Left cardiac atrium (tissue), 4 donors: Measurements from ENCODE around the gene EGLN2. TPM values are rescaled to one million over a fixed set of nuclear protein-coding genes. Genes with fewer than 3 reads are reported as not detected.
"Not testable (repeated sequence)": the region's sequence is repeated elsewhere in the genome, so short reads cannot be mapped to it uniquely, and the experiment has no call there.

Experiments
- ATAC-seq, 2 donors: fragments of 200-7000 bp; cut with Tn5 transposase; one replicate each; pipeline ENCODE4 v1.9.1; 2020; ENCODE audit warnings: mild to moderate bottlenecking in 2 of 2, moderate library complexity in 2 of 2
- DNase-seq: peaks from one replicate; pipeline ENCODE4 v3.0.0-alpha.2; 2020
- intact Hi-C, 2 donors: fragments of 100-400 bp; cut with DNase I; formaldehyde crosslinking; loops; one replicate each; pipeline versions ENCODE4 v1.14.1 to v1.15.1; 2022 to 2023
- total RNA-seq, 2 donors: library from RNA; stranded (reverse); fragmentation: NEBNext Ultra II Directional; extraction: Animal tissue kit (Norgen Biotek cat#: 25700); gene quantifications; one replicate each; pipeline ENCODE4 v1.2.1, GENCODE V29; 2021
- donor health status: DM: no; HTN: yes; CAD: no.
- donor health status: DM: no; HTN: yes; CAD: no; lungs with severe emphysema.
- donor health status: DM: yes; HTN: yes; CAD: no.
- donor health status: Dilated cardiomyopathy.

The EGLN2 gene
- total RNA-seq, 2 donors from 2014 or later: 66.7 to 67.5 TPM

DNA sequence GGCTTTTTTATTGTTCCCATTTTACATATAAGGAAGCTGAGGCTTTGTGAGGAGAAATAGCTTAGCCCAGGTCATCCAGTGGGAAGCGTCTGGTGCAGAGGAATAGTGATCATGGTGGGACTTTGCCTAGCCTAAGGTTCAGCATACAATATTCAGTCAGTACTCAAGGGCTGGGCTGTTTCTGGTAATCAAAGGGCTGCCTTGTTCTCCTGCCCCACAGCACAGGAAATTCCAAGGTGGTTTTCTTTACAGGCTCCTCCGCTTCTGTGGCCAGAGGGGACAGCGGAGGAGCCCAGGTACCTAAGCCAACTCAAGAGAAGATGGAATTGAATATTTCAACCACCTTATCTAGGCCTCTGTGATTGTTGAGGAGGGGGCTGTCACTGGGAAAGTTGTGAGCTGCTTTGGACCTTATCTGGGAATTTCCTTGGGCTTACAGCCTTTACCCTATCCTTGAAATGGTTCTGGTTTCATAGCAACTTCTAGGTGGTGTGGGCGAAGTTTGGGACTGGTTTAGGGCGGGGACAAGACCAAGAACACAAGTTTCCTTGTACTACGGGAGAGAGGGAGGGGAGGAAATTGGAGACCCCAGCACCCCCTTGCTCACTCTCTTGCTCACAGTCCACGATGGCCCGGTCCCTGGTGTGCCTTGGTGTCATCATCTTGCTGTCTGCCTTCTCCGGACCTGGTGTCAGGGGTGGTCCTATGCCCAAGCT is 23.9 kb upstream of the EGLN2 start, which contains the start of gene MIA:
TSS of gene MIA (plus strand) at position 606 of the 716 bp plus-strand sequence. CDS start at position 628, 22 bp downstream.
- ATAC-seq (no peak), DNase-seq (no peak)
- intact Hi-C loops: no loop called here

DNA sequence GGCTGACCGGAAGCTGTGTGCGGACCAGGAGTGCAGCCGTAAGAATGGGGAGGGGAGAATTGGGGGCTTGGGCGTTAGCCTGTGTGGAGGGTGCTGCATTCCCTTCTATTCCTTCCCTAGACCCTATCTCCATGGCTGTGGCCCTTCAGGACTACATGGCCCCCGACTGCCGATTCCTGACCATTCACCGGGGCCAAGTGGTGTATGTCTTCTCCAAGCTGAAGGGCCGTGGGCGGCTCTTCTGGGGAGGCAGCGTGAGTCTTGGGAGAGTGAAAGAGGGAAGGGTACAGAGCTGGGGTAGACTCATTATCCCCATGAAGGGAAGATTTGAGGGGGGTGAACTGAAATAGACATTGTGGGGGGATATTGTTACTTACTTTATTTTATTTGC is 23.4 kb upstream of the EGLN2 start:
- ATAC-seq (no peak), DNase-seq (no peak)
- intact Hi-C loops: no loop called here

DNA sequence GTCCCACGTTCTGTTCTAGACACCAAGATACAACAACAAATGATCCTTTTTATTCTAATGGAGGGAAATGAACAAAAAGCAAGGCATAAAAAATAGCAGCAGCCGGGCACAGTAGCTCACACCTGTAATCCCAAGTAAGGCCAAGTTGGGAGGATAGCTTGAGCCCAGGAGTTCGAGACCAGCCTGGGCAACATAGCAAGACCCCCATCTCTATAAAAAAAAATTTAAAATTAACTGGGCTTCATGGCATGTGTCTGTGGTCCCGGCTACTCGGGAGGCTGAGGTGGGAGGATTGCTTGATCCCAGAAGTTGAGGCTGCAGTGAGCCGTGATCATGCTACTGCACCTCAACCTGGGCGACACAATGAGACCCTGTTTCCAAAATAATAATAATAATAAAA is 22.6 kb upstream of the EGLN2 start:
- DNase-seq: no peak
- ATAC-seq: no peak
- intact Hi-C loops: no loop called here

DNA sequence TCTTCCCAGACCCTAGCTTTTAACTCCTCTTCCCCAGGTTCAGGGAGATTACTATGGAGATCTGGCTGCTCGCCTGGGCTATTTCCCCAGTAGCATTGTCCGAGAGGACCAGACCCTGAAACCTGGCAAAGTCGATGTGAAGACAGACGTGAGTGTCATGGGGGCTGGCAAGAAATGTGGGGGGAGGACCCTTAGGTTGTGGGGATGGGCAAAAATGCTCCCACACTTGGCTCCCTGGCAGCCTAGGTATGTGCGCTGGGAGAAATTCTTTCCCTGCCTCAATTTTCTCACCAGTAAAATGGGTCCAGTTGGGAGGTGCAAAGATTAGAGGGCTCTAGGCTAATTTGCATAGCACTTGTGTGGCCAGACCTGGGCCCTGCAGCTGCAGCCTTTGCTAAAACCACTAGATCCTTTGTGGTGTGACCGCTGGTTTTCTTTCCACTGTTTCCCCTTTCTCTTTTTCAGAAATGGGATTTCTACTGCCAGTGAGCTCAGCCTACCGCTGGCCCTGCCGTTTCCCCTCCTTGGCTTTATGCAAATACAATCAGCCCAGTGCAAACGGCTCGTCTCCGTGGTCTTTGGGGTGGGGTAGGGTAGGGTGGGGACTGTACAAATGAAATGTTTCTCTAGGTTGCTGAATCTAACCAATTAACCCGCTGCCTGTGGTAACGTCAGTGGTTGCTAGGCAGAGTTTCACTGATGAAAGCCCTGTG is 21.9 kb upstream of the EGLN2 start:
- DNase-seq (peak; percentile 87), ATAC-seq (peak; percentile 83 to 85)
- intact Hi-C loops: no loop called here

DNA sequence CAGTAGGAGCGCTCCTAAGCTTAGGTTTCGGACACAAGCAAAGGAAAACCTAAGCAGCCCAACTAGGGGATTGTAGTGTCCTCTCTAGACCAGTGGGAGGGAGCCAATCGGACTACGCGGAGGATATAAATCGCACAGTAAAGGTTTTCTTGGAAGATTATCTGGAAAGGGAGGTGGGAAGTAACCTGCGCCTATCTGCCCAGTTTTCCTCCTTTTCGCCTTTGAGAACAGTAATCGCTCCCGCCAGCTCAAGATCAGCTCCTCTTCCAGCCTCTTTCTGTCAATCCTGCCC is 21.4 kb upstream of the EGLN2 start:
- ATAC-seq: no peak
- intact Hi-C loops: no loop called here
- DNase-seq: no peak

DNA sequence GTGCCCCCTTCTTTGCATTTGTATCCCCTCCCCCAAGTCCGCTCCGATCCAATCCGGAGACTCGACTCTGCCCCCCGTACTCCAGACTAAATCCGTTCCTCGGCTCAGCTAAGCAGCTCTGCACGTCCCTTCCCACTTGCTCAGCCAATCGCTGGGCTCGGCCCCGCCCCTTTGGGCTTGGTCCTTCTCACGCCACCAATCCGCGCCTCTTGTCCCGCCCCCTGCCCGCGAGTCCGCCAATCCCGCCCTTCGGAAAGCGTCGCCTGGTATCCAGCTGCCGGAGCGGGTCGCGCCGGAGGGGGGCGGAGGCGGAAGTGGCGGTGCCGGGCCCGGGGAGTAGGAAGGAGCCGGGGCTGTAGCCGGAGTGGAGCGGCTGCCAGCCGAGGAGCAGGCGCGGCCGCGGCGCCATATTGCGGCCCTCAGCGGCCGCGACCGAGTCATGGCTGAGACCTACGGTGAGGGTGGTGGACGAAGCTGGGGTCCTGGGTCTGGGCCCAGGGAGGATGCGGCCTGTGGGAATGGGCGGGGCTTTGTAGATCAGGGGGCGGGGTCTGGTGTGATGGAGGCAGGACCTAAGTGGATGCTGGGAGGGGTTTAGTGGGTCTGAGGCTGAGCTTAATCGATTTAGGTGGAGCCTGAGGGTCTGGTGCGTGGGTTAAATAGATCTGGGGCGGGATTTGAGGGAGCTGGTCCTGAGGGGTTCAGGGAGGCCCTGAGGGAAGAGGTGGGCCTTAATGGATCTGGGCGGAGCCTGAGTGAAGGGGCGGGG is 20.9 kb upstream of the EGLN2 start, which contains the start of gene RAB4B:
TSS of gene RAB4B (plus strand) at position 311 of the 769 bp plus-strand sequence. CDS start at position 440, 129 bp downstream.
- intact Hi-C loops: no loop called here
- DNase-seq (peak; percentile 100), ATAC-seq (peak; percentile 95 to 97)

DNA sequence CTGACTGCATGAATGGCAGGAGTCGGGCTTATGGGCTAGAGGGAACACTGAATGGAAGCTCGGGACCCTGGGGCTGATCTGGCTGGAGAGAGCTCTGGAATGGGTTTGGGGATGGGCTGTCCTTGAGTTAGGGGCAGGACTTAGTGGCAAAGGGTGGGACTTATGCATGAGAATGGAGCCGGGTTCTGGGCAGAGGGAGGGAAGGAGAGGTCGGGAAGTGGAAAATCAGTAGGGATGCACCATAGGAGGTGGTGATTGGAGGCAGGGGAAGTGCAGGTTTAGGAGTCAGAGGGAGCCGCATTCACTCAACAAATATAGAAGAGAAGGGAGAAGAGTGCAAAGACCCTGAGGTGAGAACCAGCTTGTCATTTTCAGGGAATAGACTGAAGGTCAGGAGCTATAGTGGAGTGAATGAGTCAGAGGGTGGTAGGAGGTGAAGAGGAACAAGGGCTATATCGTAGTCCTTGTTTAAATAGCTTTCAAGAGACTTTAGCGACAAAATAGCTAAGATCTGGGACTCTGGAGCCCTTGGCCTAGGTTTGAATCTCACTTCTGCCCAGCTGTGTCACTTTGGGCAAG is 20.2 kb upstream of the EGLN2 start:
- ATAC-seq (no peak), DNase-seq (no peak)
- intact Hi-C loops: no loop called here

DNA sequence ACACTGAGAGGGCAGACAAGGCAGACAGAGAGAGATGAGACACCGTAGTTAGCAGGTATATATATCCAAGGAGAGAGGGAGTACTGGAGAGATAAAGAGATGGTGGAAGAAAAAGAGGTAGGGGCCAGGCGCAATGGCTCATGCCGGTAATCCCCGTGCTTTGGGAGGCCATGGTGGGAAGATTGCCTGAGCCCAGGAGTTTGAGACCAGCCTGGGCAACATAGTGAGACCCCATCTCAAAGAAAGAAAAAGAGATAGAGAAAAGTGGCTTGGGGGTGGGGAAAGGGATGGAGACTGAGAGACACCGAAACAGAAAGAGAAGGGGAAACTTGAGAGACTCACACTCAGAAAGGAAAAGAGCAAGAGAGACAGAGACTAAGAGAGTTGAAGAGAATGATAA is 18.4 kb upstream of the EGLN2 start:
- DNase-seq (no peak), ATAC-seq (no peak)
- intact Hi-C loops: no loop called here

DNA sequence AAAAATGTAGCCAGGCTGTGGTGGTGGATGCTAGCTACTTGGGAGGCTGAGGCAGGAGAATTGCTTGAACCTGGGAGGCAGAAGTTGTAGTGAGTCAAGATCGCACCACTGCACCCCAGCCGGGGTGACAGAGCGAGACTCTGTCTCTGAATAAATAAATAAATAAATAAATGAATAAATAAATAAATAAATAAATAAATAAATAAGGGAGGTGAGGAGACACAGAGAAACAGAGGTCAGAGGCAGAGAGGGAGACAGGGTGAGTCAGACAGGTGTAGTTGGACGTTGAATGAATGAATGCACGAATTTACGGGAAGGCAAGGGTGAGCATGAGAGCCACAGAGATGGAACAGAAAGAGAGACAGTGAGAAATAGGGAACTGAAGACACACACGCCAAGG is 17.9 kb upstream of the EGLN2 start:
- intact Hi-C loops: no loop called here
- DNase-seq (no peak), ATAC-seq (no peak)

DNA sequence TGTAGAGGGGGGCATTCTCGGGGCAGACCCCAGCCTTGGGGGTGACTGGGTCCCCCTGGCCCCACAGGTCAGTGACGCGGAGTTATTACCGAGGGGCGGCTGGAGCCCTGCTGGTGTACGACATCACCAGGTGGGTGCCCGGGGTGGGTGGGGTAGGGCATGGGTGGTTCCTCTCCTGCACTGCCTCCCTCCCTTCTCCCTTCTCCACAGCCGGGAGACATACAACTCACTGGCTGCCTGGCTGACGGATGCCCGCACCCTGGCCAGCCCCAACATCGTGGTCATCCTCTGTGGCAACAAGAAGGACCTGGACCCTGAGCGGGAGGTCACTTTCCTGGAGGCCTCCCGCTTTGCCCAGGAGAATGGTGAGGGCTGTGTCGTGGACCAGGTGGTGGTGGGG is 15.3 kb upstream of the EGLN2 start:
- intact Hi-C loops: no loop called here
- no peak for ATAC-seq
- DNase-seq: no peak

DNA sequence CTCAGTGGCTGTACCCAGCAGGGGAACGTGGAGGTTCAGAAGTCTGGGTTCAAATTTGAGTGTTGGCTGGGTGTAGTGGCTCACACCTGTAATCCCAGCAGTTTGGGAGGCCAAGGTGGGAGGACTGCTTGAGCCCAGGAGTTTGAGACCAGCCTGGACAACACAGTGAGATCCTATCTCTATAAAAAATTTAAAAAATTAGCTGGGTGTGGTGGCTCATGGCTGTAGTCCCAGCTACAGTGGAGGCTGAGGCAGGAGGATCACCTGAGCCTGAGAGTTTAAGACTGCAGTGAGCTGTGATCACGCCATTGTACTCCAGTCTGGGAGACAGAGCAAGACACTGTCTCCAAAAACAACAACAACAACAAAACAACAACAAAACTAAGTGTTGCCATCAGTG is 14.8 kb upstream of the EGLN2 start:
- DNase-seq, intact Hi-C loops, ATAC-seq: not testable (repeated sequence)

DNA sequence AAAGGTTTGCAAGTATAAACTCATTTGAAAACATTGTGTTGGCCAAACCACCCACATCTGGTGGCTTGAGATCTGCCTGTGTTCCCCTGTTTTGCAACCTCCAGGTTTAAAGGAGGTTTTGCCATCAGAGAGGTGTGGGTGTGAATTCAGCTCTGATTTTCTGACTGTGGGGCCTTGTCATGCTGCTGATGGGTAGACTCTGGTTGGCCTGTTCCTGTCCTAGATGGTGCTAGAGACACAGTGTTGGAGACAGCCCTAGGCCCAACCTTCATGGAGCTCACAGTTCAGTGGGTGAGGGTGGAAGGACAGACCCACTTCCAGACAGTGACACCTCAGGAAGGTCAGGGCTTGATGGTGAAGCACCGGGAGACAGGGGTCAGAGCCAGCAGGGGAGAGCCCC is 13.5 kb upstream of the EGLN2 start:
- intact Hi-C loops: no loop called here
- DNase-seq (no peak), ATAC-seq (no peak)

DNA sequence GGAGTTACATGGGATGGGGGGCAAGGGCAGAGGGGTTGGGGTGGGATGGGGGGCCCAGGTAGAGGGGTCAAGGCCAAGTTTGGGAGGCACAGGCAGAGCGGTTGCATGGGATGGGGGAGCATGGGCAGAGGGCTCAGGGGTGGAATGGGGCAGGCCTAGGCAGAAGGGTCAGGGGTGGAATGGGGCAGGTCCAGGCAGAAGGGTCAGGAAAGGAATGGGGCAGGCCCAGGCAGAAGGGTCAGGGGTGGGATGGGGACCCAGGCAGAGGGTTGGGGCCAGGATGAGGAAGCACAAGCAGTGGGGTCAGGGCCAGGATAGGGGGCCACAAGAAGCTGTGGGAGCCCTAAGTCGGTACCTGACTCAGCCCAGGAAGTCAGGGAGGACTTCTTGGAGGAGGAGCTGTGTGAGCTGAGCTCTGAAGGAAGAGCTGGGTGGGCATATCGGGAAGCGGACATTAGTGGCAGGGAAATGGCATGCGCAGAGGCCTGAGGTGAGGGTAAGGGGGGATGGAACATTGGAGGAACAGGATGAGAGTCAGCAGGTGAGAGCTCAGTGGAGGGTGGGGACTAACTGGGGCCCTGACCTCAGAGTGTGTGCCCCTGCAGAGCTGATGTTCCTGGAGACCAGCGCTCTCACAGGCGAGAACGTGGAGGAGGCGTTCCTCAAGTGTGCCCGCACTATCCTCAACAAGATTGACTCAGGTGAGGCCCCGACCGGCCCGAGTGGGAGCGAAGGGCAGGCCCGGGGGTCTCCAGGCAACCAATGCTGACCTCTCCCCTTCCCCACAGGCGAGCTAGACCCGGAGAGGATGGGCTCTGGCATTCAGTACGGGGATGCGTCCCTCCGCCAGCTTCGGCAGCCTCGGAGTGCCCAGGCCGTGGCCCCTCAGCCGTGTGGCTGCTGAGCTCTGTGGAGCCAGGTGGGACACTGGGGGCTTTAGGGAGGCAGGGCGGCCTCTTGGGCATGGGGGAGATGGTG is 12.6 kb upstream of the EGLN2 start:
- ATAC-seq: no peak
- intact Hi-C loops: no loop called here
- no peak for DNase-seq

DNA sequence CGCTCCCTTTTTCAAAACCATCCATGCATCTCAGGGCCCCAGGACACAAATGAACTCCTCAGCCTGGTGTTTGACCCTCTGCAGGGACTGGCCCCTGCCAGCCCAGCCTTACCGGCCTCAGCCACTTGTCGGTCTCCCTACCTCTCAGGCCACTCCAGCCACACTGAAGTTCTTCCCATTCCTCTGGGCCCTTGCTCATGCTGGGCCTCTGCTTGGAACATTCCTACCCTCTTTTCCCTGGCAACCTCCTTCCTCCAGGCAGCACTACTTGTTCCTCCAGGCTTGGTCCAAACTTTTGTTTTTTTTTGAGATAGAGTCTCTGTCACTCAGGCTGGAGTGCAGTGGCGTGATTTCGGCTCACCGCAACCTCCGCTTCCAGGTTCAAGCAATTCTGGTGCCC is 7.6 kb upstream of the EGLN2 start:
- ATAC-seq (peak in 1 of 2 donors; percentile 30), DNase-seq (no peak)
- intact Hi-C loops: no loop called here

DNA sequence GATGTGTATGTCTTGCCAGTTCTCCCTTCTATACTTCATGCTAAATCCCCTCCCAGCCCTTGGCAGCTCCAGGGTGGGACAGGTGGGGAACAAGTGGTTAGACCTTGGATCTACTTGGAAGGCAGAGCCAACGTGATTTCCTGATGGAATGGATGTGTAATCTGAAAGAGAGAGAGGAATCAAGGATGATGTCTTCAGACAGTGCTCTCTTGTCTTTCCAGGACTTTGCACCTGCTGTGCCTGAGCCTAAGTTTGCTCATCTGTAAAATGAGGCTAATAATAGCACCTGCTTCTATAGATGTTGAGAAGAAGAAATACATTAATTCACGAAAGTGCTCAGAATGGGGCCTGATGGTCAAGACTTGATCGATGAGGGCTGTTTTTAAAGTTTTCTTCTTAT is 7.0 kb upstream of the EGLN2 start:
- intact Hi-C loops: no loop called here
- ATAC-seq (no peak), DNase-seq (no peak)

DNA sequence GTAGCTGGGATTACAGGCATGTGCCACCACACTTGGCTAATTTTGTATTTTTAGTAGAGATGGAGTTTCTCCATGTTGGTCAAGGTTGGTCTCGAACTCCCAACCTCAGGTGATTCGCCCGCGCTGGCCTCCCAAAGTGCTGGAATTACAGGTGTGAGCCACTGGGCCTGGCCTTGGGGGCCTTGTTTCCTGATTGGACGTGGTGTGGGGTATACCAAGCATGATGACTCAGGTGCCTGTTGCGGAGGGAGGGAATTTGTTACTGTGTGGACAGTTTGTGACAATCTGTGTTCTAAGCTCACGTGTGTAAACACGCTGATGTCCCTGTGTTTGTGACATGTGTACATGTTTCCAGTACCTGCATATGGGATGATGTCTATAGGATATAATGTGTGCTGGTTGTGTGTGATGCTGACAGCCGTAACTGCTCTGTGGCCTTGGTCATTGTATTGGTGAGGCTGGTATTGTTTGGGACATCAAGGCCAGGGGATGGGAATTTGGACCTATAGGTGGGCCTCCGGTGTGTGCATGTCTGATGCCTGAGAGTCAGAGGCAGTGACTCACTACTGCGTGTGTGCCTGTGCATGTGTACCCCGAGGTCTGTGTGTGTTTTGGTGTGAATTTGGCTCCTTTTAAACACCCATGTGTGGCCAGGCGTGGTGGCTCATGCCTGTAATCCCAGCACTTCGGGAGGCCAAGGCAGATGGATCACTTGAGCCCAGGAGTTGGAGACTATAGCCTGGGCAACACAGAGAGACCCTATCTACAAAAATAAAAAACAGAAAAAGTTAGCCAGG is 1.6 kb upstream of the EGLN2 start:
- intact Hi-C loops: no loop called here

DNA sequence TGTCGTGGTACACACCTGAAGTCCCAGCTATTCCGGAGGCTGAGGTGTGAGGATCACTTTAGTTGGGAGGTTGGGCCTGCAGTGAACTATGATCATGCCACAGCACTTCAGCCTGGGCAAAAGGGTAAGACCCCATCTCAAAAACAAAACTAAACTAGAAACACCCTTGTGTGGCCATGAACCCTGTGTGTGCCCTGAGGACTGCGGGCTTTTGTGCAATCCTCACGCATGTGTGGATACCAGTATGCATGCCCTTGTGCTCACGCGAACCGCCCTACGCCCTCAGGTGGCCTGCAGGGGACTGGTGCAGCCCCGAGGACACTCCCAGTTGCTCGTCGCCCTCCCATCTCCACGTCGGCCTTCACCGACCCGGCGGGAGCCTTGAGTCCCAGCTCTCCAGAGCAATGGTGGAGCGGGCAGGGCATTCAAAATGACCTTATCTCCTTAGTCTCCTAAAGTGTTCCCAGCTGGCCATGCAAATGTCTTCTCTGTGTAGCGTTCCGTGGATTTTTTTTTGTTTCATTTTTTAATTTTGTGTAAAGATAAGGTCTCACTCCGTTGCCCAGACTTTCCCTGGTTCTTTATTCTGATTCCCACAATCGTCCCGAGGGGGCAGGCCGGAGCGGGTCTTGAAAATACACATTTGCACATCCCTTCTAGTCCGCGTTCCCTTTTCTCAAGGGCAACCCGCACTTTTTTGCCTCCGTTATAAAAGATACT is 868 bp upstream of the EGLN2 start:
- peak; percentile 28 for ATAC-seq
- intact Hi-C loops: no loop called here
- DNase-seq: peak; percentile 75

More for the DNA sequence above, 1.6 kb upstream of the EGLN2 start:
- no peak for ATAC-seq
- no peak for DNase-seq
